GM12801 (cell line): Measurements from ENCODE around the gene ANGPTL2.

ENCODE experiments used
- TF ChIP-seq, protein P1 (sequence below): IDR thresholded peaks from one replicate; pipeline ENCODE4 v1.5.1; 2011; ENCODE audit warnings: control low read depth; ENCODE audit not compliant: insufficient read length; ENCODE audit errors: extremely low read depth

Gene ANGPTL2

GRCh38 chr9:127136880-127137639 is 14.6 kb upstream of the ANGPTL2 start:
- TF ChIP-seq, protein P1, sequence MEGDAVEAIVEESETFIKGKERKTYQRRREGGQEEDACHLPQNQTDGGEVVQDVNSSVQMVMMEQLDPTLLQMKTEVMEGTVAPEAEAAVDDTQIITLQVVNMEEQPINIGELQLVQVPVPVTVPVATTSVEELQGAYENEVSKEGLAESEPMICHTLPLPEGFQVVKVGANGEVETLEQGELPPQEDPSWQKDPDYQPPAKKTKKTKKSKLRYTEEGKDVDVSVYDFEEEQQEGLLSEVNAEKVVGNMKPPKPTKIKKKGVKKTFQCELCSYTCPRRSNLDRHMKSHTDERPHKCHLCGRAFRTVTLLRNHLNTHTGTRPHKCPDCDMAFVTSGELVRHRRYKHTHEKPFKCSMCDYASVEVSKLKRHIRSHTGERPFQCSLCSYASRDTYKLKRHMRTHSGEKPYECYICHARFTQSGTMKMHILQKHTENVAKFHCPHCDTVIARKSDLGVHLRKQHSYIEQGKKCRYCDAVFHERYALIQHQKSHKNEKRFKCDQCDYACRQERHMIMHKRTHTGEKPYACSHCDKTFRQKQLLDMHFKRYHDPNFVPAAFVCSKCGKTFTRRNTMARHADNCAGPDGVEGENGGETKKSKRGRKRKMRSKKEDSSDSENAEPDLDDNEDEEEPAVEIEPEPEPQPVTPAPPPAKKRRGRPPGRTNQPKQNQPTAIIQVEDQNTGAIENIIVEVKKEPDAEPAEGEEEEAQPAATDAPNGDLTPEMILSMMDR: no peak

DNA sequence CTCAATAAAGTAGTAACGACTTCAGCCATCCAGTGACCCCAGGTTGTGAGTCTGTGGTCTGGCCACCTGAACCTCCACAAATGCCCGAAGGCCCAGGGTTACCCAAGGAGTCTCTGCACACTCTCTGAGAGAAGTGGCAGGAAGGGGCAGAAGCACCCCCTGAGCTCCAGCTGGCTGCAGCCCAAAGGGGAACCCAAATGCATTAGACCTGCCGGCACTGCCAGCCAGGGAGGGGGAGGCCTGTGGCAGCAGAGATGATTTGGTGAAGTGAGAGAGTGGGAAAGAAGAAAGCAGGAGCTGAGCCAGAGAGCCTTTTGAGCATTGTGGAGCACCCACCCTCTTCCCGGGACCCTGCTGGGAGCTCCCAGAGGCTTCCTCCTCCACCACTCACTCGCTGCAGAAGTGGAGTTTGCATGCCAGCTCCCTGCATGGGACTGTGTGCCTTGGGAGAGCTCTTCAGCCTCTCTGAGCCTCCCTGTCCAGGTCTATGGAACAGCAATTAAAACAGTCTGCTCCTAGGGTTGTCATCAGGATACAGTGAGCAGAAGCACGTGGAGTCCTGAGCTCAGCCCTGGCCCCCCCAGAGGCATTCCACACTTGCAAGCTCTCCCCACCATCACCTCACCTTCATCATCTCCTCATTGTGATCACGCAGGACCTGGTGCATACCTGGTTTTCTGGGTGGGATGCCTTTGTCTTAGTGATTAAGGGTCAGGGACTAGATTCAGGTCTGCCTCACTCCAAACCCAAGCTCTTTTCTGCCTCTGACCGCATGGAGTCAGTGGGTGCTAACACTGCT is 13.8 kb upstream of the ANGPTL2 start:
- TF ChIP-seq, protein P1: no peak

DNA sequence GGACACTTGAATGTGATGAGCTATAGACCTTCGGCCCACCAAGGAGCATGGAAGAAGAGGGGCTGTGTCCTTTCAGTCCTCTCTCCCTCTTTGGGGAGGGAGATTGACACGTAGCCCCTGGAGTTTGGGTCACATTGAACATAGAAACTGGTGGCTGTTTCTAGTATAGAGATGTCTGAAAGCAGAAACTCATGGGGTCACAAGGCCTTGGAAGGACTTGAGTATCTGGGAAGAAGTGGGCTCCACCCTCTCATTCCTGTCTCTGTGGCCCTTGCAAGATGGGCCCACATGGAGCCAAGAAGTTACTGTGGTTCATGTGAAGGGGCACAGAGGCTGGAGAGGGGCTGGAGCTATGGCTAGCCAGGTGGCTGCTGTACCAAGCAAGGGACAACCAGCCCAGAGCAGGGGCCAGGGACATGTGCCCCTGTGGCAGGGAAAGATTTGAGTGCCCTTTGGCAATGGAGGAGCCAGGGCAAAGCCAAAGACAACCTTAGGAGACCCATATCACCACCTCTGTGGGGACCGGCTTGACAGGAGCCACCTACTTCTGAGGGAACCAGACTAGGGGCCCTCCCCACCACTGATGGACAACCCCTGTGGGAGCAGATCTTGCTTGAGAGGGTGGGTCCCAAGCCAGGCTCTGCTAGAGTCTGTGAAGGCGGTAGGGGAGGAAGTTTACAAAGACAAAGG is 12.8 kb upstream of the ANGPTL2 start:
- TF ChIP-seq, protein P1: no peak

GRCh38 chr9:127133739-127134167 is 11.3 kb upstream of the ANGPTL2 start:
- TF ChIP-seq, protein P1: no peak

DNA sequence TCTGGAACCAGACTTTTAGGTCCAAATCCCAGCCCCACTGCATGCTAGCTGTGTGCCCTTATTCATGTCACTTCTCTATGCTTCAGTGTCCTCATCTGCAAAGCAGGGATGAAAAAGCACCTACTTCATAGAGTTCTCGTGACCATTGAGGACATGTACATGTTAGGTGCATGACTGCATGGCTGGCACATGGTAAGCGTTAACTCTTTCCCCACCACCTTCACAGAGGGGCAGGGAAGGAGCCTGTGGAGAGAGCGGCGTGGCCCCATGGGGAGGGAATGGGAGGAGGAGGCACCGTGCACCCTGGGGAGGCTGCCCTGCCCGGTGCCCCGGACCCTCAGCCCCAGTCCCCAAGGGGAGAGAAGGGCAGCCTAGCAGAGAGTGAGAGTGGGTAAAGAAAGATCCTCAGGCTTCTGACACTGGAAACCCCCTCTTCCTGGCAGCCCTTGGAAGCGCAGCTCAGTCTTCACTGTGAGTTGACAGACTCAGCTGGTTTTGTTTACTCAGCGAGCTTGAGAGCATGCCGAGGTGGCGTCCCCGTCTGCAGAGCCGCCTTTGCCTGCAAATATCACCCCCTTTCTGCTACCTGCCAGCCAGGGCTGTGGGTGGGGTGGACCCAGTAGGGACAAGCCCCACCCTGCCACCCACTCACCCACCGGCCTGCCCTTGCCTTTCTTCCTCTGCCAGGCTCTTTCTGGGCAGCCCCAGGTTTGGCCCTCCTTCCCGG is 10.6 kb upstream of the ANGPTL2 start:
- TF ChIP-seq, protein P1: no peak

GRCh38 chr9:127132375-127132774 is 9.9 kb upstream of the ANGPTL2 start:
- TF ChIP-seq, protein P1: no peak
